CD4-positive, alpha-beta T cell treated with Interferon alpha-2 for 1 hour (primary cell): ENCODE data around the gene MIEF1.

Source experiments
- DNase-seq, 2 donors: peaks; one replicate each; pipeline ENCODE4 v3.0.0-alpha.2; 2020 to 2022

MIEF1 gene

GRCh38 chr22:39502109-39502788, at the start of gene MIEF1:
Gene MIEF1 (plus strand): TSS chr22:39502290. CDS start chr22:39511295, 9,005 bp downstream.
- DNase-seq, result peak; percentile 93

- DNase-seq, result no peak
Measured at GRCh38 chr22:39452740-39453040, 49.4 kb upstream of the MIEF1 start.

- DNase-seq, result no peak
Measured at GRCh38 chr22:39453765-39454378, 48.2 kb upstream of the MIEF1 start.

GRCh38 chr22:39454385-39454871, 47.7 kb upstream of the MIEF1 start:
- DNase-seq, result no peak

GRCh38 chr22:39456522-39457197, 45.4 kb upstream of the MIEF1 start, which contains the start of gene MGAT3:
Gene MGAT3 (plus strand): TSS chr22:39457012. CDS start chr22:39487348, 30,336 bp downstream.
- DNase-seq, result no peak

GRCh38 chr22:39457198-39457555, 44.9 kb upstream of the MIEF1 start:
- no peak for DNase-seq

- no peak for DNase-seq
Measured at GRCh38 chr22:39457556-39458443, 44.3 kb upstream of the MIEF1 start.

GRCh38 chr22:39458444-39459083, 43.5 kb upstream of the MIEF1 start:
- DNase-seq, result no peak

GRCh38 chr22:39459681-39460080, 42.4 kb upstream of the MIEF1 start:
- DNase-seq, result no peak

GRCh38 chr22:39462443-39463221, 39.5 kb upstream of the MIEF1 start:
- no peak for DNase-seq

GRCh38 chr22:39463277-39463676, 38.8 kb upstream of the MIEF1 start:
- DNase-seq, result no peak

GRCh38 chr22:39463931-39464390, 38.1 kb upstream of the MIEF1 start:
- DNase-seq, result no peak

- no peak for DNase-seq
Measured at GRCh38 chr22:39466228-39467006, 35.7 kb upstream of the MIEF1 start.

- DNase-seq, result no peak
Measured at GRCh38 chr22:39467390-39467895, 34.6 kb upstream of the MIEF1 start.

- no peak for DNase-seq
Measured at GRCh38 chr22:39468487-39469325, 33.4 kb upstream of the MIEF1 start.

- no peak for DNase-seq
Measured at GRCh38 chr22:39469326-39469680, 32.8 kb upstream of the MIEF1 start.

GRCh38 chr22:39469681-39470450, 32.2 kb upstream of the MIEF1 start:
- no peak for DNase-seq

GRCh38 chr22:39470451-39471291, 31.4 kb upstream of the MIEF1 start:
- DNase-seq, result no peak
